ENCODE data around the gene THEMIS2. TPM values are rescaled to one million over a fixed set of nuclear protein-coding genes. Genes with fewer than 3 reads are reported as not detected.
"Not testable (repeated sequence)": the region's sequence is repeated elsewhere in the genome, so short reads cannot be mapped to it uniquely, and the experiment has no call there.

The THEMIS2 gene
- polyA plus RNA-seq, 3 donors, result 3.0 to 6.5 (median 3.2) TPM

DNA sequence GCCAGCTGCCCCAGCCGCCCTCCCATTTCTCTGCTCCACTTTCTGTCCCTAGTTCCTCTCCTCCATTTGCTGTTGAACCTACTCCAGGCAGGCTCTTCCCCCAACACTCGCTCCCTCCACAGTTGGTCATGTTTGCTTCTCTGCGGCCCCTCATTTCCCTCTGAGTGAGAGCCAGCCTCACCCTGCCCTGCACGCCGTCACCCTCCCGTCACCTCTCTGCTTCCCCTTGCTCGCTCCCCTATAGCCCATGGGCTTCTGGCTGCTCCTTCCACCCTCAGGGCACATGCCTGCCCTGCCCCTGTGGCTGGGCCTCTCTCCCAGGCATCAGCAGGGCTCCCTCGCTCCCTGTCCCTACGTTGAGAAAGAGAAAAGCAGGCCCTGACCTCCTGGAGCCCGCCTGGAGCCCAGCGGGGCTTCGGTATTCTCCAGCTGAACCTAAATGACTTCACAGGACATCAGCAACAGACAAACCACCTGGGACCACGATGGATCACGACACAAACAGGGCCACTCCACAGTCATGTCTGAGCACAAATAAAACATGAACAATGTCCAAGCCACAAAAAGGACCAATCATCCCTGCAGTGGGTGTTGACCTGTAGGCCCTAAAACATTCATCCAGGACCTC is 13.3 kb upstream of the THEMIS2 start:
- no peak for DNase-seq (ENCODE audit: extremely low read depth in 1 of 11, low read depth in 9 of 11, low spot score in 4 of 11)

DNA sequence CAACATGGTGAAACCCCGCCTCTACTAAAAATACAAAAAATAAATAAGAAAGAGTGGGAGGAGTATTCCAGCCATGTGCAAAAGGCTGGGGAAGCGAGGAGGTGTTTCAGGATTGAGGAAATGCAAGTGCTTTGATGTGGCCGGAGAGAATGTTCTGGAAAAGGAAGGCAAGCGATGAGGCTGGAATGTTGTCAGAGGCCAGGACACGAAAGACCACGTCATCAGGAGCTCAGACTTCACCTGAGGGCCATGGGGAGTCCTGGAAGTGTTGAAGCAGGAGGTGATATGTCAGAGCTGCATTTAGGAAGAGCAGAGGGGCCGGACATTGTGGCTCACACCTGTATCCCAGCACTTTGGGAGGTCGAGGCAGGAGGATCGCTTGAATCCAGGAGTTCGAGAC is 10.9 kb upstream of the THEMIS2 start:
- no peak for DNase-seq (ENCODE audit: extremely low read depth in 1 of 11, low read depth in 9 of 11, low spot score in 4 of 11)

DNA sequence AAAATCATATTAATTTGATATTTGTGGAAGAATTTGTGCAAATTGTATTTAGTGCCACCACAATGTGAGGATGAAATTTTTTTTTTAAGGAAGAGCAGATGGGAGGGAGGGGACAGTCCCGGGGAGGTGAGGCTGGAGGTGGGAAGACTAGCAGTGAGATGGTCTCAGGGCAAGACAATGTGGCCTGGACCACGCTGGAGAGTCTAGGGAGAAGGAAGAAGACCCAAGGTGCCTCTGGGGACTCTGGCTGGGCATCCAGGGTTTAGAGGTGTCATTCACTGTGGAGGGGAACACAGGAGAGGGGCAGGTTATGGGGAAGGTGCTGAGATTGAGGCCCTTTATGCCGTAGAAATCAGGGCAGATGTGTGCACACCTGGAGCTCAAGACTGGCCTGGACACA is 10.3 kb upstream of the THEMIS2 start:
- no peak for DNase-seq (ENCODE audit: extremely low read depth in 1 of 11, low read depth in 9 of 11, low spot score in 4 of 11)

DNA sequence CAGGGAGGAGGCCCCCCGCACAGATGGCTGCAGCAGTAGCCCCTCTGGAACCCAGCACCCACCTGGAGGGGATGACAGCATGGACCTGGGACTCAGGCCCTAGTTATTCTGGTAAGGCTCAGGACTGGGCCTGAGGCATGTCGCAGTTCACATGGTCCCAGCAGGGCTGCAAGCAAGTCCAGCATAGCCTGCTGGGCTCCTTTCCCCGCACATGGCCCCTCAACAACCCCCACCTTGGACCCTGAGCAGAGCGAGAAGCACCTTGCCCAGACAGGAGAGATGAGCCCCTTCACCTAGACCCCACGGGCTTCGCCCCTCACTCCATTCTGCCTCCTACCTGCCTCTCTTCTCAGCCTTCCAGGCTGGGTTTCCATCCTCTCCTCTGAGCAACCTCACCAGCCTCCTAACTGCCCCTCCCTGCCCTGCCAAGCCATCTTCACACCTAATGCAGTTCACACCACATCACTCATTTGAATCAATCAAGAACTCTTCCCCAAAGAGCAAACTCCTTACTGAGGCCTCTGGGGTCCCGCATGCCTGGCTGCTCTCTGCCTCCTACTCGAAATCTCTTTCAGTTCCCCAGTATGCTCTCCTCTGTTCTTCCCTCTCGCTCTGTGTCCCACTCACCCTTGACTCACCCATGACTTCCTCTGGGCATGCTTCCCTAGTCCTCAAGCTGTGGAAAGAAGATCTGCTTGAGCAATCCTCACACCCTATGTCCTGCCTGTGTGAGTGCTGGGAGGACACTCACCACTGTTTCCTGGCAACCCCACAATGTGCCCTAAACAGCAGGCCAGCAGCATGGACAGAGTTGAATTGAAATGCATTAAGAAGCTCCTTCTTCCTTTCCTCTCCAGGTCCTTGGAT is 9.4 kb upstream of the THEMIS2 start:
- DNase-seq (ENCODE audit: extremely low read depth in 1 of 11, low read depth in 9 of 11, low spot score in 4 of 11), result peak in 9 of 11 donors; percentile 41 to 76 (median 57)

DNA sequence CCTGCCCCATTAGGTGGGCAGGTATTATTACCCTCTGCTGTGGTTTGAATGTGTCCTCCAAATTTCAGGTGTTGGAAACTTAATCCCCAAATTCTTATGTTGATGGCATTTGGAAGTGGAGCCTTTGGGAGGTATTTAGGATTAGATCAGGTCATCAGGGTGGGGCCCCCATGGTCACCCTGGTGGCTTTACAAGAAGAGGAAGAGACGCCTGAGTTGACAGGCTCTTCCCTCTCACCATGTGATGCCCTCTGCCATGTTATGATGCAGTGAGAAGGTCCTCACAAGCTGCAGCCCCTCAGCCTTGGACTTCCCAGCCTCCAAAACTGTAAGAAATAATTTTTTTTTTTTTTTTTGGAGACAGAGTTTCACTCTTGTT is 8.8 kb upstream of the THEMIS2 start:
- DNase-seq (ENCODE audit: extremely low read depth in 1 of 11, low read depth in 9 of 11, low spot score in 4 of 11), result no peak

DNA sequence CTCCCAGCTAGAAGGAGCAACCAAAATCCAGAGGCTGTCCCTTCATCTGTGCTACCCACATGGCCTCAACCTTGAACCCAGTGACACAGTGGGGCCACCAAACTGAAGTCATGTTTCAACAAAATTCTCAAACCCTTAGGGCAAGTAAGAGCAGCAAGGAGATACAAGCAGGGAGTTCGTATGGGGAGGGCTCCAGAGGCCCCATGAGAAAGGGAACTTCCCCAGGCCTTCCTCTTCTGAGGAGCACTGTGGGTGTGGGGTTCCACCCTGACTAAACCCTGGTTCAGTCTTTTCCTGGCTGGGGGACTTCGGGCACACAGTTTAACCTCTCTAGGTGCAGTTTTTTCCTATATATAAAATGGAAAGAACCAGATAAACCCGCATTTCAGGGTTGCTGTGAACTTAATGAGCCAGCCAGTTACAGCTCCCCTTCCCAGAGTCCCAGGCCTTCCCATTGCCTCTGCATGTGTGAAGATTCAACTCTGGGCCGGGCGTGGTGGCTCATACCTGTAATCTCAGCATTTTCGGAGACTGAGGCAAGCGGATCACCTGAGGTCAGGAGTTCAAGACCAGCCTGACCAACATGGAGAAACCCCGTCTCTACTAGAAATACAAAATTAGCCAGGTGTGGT is 8.0 kb upstream of the THEMIS2 start:
- DNase-seq (ENCODE audit: extremely low read depth in 1 of 11, low read depth in 9 of 11, low spot score in 4 of 11), result no peak

DNA sequence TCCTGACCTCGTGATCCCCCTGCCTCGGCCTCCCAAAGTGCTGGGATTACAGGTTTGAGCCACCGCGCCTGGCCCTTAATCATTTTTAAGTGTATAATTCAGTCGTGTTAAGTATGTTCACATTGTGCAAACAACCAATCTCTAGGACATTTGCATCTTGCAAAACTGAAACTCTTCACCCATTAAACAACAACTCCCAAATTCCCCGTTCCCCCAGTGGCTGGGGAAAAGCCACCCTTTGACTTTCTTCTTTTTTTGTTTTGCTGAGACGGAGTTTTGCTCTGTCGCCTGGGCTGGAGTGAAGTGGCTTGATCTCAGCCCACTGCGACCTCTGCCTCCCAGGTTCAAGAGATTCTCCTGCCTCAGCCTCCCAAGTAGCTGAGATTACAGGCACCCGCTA is 6.5 kb upstream of the THEMIS2 start:
- DNase-seq (ENCODE audit: extremely low read depth in 1 of 11, low read depth in 9 of 11, low spot score in 4 of 11), result no peak

DNA sequence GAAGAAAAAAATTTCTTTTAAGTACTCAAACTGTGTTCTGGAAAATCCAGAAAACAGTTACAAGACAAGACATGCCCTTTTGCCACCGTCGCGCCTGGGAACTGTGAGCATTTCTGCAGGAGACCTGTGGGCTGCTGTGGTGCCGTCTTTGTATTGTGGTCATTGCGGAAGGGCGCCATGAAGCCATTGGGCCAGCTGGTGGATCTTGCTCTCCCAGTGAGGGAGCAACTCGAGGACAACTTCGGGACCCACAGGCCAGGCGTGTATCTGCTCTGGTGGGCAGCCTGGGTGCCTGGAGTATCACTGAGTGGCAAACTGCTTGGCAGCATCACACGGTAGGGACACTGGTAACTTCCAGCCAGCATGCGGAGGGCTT is 3.8 kb upstream of the THEMIS2 start:
- no peak for DNase-seq (ENCODE audit: extremely low read depth in 1 of 11, low read depth in 9 of 11, low spot score in 4 of 11)

DNA sequence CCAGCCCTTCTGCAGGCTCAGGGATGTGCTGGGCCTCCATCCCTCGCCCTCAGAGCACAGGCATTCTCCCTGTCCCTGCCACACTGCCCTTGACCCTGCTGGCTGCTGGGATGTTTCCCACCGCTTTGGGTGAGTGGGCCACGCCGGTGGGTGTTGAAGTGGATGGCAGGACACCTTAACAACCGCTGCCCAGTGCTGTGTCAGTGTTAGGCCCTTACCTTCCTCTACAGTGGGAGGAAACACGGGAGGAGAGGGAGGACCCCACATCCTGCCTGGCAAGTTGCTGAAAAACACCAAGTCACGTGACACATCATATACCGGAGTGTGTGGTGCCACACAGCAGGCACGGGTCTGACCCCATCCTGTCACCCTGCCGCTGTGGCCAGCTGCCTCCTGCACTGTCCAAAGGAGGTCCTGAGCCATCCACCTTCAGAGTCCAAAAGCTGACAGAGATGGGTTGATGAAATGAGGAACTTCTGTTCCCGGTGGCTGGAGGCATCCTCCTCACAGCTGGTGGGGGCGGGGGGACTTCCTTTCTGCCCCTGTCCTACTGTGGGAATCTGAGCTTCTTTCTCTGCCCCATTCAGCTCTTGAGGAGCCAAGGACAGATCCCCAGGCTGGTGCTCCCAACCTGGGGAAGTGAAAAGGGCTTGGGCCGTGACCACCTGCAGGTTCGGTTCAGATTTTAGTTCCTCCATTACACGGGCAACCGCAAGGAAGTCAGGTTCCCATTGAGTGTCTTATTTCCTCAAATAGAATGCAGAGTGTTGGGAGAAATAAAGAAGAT is 3.2 kb upstream of the THEMIS2 start:
- DNase-seq (ENCODE audit: extremely low read depth in 1 of 11, low read depth in 9 of 11, low spot score in 4 of 11), result no peak

DNA sequence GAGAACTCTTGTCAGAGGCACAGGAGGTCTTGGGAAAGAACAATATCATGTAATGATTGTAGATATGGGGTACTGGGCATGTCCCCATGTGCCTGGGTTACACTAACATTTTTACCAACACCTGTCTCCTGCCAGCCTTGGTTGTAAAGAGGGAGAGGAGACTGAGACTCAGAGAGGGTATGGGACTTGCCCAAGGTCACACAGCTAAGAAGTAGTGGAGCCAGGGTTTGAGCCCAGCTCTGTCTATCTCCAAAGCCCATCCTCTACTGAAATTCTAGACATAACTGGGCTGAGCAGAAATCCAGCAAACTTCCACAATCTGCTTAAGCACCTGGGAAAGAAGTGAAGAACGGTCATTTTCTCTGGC is 2.6 kb upstream of the THEMIS2 start:
- DNase-seq (ENCODE audit: extremely low read depth in 1 of 11, low read depth in 9 of 11, low spot score in 4 of 11), result no peak

DNA sequence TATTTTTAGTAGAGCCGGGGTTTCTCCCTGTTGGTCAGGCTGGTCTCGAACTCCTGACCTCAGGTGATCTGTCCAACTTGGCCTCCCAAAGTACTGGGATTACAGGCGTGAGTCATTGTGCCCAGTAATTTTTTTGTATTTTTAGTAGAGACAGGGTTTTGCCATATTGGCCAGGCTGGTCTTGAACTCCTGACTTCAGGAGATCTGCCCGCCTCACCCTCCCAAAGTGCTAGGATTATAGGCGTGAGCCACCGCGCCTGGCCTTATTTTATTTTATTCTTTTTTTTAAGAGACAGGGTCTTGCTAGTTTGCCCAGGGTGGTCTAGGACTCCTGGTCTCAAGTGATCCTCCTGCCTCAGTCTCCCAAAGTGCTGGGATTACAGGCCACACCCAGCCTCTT is 1.3 kb upstream of the THEMIS2 start:
- not testable (repeated sequence) for DNase-seq (ENCODE audit: extremely low read depth in 1 of 11, low read depth in 9 of 11, low spot score in 4 of 11)

DNA sequence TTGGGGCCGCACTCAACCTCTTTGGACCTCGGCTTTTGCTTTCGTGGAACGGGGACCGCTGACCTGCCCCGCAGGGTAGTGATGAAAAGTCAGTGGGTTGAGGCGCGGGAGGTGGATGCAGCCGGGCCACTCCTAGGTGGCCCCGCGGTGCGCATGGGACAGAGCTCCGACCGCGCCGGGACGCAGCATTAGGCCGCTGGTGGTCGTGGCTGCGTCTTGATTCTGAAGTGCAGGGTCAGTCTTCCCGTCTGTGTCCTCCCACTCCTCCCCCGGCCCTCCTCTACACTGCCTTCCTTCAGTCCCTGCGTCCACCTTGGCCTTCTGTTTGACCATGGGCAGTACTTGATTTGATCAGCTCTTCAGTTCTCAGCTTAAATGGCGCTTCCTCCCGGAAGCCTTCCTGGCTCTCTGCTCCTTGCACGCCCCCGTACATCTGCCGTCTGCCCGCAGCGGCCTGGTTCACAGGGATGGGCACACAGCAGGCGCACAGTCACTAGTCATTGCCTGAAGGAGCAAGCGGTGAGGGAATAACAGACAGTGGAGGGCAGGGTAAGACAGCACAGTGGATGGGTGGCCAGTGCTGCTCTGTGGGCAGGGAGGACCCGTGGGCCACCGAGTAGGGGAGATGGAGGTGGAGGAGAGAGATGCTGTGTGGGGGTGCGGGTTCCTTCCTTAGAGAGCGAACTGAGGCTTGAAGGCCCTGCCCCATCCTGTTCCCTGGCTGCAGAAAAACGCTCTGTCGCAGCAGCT is 633 bp downstream of the THEMIS2 start:
- DNase-seq (ENCODE audit: extremely low read depth in 1 of 11, low read depth in 9 of 11, low spot score in 4 of 11), result no peak

DNA sequence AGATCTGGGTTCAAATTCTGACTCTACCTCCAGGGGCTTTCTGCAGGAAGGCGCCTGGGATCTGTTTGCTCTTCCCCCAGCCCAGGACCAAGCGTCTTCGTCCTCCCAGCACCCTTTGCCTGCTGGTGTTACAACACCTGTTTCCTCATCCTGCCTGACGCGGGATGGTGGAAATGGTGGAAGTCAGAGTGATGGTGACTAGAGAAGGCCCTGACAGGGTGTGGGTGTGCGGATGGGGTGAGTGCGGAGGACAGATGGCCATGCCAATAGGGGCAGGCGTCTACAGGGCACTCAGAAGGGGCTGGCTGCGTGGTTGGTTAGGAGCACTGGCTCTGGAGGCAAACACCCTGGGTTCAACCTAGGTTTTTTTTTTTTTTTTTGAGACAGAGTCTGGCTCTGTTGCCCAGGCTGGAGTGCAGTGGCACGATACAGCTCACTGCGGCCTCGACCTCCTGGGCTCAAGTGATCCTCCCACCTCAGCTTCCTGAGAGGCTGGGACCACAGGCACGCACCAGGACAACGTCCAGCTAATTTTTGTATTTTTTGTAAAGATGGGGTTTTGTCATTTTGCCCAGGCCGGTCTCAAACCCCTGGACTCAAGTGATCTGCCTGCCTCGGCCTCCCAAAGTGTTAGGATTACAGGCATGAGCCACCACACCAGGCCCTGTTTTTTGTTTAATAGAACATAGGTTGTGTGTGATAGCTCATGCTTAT is 1.5 kb downstream of the THEMIS2 start:
- DNase-seq (ENCODE audit: extremely low read depth in 1 of 11, low read depth in 9 of 11, low spot score in 4 of 11), result no peak

DNA sequence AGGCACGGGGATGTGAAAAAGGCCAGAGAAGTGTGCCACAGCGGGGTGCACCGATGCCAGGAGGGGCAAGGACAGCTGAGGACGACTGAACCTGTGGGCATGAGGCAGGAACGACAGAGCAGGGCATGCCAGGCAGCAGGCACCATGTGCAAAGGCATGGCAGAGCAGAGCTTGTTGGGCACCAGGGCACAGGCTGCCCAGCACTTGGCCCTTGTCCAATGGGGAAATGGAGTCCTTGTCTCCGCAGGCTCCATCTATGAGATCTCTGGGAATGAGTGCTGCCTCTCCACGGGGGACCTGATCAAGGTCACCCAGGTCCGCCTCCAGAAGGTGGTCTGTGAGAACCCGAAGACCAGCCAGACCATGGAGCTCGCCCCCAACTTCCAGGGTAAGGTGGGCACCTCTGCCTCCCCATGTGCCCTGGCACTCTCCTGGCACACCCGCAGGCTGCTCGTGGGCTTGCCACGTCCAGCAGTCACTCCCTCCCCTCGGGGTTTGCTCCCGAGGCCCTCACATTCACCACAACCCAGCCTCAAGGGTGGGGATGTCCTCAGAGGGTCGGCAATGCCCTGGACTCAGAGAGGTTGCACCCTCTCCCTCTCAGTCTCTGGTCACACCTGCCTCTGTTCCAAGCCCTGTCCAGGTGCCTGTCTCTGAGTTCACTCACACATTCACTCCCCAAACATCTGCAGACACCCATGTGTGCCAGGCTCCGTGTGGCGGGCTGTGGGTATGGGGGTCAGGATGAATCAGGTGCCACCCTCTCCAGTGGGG is 4.2 kb downstream of the THEMIS2 start:
- no peak for DNase-seq (ENCODE audit: extremely low read depth in 1 of 11, low read depth in 9 of 11, low spot score in 4 of 11)

DNA sequence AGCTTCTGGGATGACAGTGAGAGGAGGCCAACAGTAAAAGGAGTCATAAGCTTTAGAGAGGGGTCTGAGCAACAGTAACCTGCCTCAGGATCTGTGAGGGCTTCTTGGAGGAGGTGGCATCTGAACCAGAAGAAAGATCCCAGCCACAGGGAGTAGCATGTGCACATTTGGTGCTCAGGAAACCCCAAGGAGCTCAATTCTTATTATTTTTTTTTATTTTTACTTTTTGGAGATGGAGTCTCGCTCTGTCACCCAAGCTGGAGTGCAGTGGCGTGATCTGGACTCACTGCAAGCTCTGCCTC is 4.7 kb downstream of the THEMIS2 start:
- no peak for DNase-seq (ENCODE audit: extremely low read depth in 1 of 11, low read depth in 9 of 11, low spot score in 4 of 11)

DNA sequence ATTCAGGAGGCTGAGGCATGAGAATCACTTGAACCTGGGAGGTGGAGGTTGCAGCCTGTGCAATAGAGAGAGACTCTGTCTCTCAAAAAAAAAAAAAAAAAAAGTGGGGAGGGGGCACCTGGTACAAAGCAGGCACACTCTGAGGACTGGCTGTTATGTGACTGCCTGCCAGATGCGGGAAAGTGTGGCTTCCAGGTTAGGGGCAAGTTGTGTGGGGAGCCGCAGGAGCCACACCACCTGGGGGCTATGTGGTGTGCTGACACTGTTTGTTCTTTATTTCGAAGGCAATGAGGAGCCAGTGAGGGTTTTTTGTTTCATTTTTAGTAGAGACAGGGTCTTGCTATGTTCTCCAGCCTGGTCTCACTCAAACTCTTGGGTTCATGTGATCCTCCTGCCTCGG is 5.7 kb downstream of the THEMIS2 start:
- no peak for DNase-seq (ENCODE audit: extremely low read depth in 1 of 11, low read depth in 9 of 11, low spot score in 4 of 11)

DNA sequence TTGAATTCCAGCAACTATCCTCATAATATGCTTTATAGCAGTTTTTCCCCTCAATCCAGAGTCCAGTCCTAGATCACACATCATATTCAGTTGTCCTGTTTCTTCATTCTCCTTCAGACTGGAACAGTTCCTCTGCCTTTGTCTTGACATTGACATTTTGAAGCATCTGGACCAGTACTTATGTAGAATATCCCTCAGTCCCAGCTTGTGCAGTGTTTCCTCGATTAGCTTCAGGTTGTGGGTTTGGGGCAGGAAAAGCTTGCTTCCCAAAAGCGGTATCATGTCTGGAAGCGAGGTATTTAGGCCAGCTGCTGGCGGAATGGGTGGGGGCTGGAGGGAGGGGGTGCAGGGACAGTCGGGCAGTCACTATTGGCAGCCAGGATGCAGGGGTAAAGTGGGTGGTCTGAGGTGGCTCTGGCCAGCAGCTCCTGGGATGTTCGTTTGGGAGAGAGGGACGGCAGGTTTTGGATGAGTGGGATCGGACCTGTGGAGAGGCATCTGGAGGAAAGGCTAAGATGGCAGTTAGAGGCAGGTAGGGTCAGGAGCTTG is 6.5 kb downstream of the THEMIS2 start:
- DNase-seq (ENCODE audit: extremely low read depth in 1 of 11, low read depth in 9 of 11, low spot score in 4 of 11), result no peak
